GM18519 (cell line): ENCODE measurements around the gene LY86.
A peak's percentile ranks its signal among the peaks of the same experiment; 100 is the strongest.
"Not testable (repeated sequence)": the region's sequence is repeated elsewhere in the genome, so short reads cannot be mapped to it uniquely, and the experiment has no call there.

Experiments used
- ATAC-seq: cut with Tn5 transposase; IDR thresholded peaks from one replicate; pipeline ENCODE4 v1.9.1; 2021; ENCODE audit warnings: mild to moderate bottlenecking, moderate library complexity; ENCODE audit not compliant: unreplicated experiment, low FRiP score

LY86 gene

DNA sequence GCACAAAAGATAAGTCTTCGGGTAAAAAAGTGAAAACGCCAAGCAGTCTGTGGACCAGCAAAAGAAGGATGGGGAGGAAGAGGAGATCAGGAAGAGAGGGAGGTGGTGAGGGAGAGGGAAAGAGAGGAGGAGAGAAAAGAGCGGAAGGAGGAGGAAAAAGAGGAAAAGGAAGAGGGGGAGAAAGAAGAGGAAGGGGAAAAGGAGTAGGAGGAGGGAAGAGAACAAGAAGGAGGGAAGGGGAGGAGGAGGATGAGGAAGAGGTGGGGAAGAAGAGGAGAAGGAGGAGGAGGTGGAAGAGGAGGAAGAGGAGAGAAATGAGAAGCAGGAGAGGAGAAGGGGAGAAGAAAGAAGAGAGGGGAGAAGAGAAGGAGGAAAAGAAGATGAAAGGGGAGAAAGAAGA, 6.5 kb downstream of the LY86 start:
- no peak for ATAC-seq

DNA sequence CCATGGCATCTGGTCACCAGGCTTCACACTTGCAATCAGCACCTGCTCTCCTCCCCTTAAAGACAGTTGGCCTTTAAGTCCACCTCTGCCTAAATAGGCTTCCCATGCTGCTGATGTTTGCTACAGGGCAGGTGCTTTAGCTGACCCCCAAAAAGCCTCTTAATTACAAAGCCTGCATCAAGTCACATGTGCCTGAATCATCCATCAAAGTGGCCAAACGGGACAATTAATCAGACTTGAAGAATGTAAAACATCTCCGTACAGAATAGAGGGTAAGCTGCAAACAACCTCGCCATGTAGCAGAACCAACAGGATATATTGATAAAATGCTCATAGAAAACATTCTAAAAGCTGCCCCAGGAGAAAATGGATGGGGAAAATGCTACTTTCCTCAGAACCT, 7.4 kb downstream of the LY86 start:
- no peak for ATAC-seq

DNA sequence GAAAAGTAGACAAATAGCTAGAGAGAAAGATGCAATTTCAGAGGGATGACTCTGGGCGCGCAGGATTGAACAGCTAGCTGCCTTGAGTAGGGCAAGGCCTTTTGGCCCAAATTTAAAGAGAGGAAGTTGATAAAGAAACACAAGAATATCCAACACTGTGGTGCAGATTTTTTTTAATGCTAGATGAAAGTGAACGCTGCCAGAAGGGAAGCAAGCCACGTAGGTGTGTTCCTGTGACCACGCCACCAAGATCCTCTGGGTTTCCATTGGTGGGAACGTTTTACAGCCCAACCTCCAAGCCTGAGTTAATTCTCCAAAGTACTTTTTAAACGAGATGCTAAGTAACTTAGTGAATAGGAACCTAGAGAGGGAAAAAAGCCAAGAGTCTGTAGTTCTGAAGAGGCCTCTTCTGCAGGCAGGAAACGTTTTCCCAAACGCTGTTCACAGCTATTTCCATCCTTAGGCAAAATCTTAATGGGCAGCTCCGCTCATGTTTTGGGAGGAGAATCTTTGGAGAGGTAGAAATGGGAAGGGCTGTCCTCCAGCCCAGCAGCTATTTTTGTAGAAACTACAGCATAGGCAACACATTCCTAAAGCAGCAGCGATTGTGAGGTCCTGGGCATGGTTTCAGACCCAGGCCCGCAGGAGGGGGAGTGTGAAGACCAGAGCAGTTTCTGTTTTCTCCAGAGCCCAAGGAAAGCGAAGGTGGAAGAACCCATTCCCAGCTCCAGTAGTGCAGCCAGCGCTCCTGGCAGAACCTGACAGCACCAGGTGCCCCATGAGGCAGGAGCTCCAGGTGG, 8.2 kb downstream of the LY86 start:
- no peak for ATAC-seq

DNA sequence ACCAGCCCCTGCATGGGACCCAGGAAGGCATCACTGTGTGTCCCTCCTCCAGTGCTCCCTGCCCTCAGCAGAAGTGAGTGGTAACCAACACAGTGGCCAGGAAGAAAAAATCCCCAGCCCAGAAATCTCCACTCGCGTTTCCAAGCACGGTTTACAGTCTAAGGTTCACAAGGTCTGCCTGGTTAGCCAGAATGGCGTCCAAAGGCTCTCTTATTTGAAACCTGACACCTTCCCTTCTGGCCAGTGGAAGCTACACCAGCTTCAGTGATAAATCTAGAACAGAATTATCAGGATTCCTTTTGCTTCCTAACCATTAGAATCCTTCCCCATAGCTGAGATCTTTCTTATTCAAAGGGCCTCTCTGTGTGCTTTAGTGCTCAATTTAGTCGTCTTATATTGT, 9.2 kb downstream of the LY86 start:
- ATAC-seq = no peak

DNA sequence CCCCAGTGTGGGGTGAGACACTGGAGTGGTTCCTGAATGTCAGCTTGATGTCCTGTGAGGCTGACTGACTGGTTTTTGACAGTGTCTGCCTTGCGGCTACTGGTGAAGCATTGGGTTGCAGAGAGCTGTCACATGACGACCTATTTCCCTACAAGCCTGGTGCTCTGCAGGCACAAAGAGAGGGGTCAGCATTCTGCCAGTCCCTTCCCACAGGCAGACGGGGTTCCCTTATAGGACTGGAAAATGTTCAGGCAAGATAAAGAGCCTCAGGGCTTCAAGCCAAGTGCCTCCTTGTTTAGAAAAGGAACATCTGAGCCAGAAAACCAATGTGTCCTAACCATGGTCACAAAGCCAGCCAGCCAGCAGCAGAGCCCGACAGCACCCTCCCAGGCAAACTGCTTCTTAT, 11.0 kb downstream of the LY86 start:
- ATAC-seq = no peak

DNA sequence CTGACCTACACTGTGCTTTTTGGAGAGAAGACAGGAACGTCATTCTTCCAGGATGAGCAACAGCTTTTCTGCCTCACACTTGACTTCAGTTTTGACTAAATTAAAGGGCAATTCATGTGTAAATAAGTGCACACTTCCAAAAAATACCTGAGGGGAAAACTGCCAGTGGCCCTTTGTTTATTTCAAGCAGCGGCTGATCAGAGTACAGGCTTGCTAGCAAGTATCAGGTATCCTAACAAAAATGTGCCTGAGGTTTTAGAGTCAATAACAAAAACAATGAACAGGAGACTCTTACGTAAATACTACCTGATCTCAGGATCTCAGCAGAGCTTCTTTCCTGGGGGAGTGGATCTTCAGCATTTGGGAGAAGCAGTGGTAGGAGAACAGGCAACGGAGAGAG, 12.4 kb downstream of the LY86 start:
- no peak for ATAC-seq

DNA sequence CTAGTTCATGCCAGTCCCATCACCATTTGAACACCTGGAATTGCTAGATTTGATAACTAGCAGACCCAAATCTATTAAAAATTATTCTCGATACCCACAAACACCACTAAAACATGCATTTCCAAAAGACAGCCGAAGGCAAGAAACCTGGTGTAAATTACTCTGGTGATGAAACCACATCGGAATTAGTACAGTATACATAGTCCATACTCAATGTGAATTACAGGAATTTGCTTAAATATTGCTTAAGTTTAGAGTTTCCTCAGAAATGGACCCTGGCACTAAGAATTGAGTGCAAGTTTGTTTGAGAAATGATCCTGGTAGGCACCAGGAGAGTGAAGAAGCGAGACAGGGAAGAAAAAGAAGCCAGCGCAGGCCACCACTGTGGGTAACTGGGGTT, 13.7 kb downstream of the LY86 start:
- ATAC-seq = no peak

DNA sequence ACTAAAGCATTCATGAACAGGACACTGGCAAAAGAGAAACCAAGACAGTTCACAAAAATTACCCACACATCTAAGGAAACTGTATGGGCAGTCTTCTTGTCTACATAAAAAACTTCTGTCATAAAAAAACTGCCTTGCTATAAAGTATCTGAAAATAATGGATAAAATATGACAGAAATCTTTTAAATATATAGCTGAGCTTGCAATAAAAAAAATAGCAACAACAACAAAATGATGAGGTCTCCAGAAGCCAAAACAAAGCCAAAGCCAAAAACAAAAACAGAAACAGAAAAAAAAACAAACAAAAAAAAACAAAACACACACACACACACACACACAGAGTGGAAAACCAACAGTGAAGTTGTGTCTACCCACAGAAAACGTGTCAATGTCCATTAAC, 14.8 kb downstream of the LY86 start:
- no peak for ATAC-seq

DNA sequence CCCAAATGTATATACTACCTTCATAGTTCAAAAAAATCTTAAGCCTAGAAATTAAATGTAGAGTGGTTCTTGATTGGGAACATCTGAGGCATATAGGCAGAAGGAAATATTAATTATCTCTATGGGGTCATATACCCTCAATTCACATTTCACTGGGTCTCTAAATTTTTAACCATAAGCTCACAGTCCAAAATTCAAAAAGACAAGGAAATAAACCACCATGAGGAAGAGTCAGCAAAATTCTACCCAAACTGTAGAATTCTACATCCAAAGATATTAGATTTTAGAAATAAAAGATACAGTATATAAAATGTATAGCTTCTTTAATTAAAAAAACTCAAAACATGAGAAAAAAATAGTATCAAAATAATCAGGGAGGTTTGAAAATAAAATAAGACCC, 15.5 kb downstream of the LY86 start:
- no peak for ATAC-seq

DNA sequence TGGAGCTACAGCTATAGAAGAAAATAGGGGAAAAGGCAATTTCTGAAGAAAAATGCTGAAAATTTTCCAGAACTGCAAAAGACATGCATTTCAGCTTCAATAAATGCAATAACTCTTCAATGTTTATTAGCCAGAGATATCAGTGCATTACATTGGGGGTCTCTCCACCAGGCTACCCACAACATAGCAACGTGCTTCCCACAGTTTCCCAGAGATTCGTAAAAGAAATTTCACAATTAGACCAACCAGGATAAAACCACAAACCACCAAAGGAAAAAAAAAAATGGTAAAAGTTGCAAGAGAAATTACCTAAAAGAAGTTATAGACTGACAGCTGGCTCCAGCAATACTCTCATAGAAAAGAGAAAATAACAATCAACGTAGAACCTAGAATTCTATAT, 16.0 kb downstream of the LY86 start:
- no peak for ATAC-seq

DNA sequence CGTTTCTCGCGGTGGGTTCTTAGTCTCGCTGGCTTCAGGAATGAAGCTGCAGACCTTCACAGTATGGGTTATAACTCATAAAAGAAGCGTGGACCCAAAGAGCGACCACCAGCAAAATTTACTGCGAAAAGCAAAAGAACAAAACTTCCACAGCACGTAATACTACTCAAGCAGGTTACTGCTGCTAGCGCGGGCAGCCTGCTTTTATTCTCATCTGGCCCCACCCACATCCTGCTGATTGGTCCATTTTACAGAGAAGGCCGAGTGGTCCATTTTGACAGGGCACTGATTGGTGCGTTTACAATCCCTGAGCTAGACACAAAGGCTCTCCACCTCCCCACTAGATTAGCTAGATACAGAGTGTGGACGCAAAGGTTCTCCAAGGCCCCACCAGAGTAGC, 17.4 kb downstream of the LY86 start:
- ATAC-seq = no peak

DNA sequence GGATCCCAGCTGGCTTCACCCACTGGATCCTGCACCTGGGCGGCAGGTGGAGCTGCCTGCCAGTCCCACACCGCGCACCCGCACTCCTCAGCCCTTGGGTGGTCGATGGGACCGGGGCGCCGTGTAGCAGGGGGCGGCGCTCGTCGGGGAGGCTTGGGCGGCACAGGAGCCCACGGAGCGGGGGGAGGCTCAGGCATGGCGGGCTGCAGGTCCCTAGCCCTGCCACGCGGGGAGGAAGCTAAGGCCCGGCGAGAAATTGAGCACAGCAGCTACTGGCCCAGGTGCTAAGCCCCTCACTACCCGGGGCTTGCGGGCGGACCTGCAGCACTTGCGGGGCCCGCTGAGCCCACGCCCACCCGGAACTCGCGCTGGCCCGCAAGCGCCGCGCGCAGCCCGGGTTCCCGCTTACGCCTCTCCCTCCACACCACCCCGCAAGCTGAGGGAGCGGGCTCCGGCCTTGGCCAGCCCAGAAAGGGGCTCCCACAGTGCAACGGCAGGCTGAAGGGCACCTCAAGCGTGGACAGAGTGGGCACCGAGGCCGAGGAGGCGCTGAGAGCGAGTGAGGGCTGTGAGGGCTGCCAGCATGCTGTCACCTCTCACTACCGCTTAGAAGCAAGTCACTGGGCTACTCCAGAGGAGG, 18.0 kb downstream of the LY86 start:
- ATAC-seq = not testable (repeated sequence)

DNA sequence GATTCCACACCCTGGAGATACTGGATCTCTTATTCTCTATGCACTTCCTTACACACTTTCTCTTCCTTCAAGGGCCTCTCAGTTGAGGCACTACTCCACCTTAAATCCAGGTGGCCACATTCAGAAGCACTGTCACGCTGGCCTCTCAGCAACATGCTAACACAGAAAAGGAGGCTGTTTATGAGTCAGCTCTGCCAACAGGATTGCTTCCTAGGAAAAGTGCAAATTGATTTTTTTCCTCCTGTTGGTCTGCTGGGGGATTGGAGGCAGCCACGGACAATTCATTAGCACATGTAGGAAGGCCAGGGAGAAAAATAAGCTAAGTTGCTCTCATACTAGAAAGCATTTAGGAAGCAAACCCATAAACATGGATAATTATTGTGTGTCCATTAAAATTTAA, 20.9 kb downstream of the LY86 start:
- ATAC-seq = no peak

DNA sequence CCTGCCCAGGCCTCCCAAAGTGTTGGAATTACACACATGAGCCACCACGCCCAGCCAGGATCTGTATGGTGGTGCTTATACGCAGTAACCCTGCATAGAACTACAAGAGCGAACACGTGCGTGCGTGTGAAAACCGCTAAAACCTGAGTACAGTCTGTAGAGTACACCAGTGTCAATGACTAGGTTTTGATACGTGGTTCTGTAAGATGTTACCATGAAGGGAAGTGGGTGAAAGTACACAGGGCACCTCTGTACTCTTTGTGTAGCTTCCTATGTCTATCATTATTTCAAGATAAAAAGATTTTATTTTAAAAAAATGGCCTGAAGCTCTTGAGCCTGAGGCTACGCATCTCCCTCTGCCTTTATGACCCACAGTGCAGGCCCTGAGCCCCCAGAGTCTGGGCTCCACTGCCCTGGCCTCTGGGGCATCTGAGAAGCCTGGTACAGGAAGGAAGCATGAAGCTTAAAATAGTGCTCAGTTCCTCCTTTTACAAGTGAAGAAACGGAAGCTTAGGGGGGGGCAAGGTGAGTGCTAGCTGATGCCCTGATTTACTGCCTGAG, 21.6 kb downstream of the LY86 start:
- peak; percentile 72 for ATAC-seq

DNA sequence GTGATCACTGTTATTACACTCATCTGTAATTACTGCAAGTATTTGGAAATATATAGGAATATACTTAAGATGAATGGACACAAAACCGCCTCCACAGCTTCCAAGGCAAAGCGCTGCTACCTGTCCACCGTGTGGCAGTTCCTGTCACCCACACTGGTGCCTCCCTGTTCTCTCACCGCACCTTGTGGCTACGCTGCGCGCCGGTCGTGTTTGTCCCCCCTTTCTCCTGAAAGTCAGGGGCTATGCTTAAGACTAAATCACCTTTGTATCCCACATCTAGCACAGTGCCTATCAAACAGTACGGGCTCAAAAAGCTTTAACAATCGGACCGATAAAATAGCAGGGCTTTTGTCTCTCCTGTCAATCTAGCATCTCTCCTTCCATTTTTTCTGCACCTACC, 23.0 kb downstream of the LY86 start:
- ATAC-seq = no peak

DNA sequence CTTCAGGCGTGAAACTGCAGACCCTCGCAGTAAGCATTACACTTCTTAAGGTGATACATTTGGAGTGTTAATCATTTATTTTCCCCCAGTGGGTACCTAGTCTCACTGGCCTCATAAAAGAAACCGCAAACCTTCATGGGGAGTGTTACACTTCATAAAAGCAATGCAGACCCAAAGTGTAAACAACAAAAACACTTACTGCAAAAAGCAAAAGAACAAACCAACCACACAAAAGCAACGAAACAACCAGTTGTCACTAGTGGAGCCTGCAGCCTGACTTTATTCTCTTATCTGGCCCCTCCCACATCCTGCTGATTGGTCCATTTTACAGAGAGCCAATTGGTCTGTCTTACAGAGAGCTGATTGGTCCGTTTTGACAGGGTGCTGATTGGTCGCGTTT, 23.8 kb downstream of the LY86 start:
- ATAC-seq = no peak

DNA sequence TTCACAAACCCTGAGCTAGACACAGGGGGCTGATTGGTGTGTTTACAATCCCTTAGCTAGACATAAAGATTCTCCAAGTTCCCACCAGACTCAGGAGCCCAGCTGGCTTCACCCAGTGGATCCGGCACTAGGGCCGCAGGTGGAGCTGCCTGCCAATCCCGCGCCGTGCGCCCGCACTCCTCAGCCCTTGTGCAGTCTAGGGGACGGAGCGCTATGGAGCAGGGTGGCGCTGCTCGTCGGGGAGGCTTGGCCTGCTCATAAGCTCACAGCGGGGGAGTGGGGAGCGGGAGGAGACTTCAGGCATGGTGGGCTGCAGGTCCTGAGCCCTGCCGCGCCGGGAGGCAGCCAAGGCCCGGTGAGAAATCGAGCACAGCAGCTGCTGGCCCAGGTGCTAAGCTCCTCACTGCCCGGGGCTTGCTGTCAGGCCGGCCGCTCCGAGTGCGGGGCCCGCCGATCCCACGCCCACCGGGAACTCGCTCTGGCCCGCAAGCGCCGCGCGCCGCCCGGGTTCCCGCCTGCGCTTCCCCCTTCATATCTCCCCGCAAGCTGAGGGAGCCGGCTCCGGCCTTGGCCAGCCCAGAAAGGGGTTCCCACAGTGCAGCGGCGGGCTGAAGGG, 24.7 kb downstream of the LY86 start:
- not testable (repeated sequence) for ATAC-seq

DNA sequence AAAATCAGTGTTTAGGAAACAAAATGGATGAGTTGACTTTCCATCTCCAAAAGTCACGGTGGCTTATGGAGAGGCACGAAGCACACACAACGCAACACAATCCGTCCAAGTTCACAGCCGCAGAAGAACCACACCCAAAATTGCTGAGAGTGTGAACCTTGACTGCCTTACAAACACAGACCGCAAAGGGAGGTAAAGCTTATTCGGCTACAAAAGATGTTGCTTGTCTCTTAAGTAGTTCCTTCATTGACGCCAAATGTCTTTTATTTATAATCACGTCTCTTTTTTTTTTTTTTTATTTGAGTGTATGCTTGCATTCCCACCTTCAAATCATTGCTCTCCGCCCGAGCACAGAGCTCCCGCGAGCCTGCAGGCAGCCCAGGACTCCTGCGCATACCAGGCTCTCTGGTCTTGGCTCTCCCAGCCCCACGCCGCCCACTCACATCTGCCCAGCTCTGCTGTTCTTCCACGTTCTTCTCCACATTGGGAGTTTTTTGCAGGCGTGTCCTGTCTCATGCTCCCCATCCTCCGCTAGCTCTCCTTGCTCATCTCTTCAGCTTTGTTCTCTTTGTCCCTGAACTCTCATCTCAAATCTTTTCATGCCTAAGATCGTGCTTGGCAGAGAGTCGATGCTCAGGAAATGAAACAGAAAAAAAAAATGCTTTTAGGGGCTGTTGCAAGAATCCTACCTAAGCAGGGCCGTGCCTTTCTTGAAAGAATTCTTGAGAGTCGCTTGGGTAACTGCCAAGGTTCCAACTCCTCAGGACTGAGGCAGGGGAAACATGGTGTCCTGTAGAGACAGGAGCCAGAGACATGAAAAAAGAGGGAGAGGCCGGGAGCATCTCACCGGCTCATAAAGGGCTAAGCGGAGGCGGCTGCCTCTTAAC, 25.8 kb downstream of the LY86 start:
- ATAC-seq = no peak

DNA sequence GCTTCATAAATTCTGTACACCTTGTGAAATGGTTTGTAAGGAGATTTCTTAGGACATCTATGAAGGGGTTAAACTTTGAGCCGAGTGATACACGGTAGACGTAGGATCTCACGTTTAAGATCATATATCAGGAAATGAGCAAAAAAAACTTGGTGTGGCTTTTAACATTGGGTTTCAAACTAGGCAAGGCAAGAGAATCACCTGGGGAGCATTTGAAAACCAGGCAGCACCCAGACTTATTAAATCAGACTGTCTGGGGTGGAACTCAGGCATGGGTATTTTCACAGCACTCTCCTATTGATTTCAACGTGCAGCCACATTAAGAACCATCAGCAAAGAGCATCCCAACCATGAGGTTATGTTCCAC, 26.4 kb downstream of the LY86 start:
- no peak for ATAC-seq

DNA sequence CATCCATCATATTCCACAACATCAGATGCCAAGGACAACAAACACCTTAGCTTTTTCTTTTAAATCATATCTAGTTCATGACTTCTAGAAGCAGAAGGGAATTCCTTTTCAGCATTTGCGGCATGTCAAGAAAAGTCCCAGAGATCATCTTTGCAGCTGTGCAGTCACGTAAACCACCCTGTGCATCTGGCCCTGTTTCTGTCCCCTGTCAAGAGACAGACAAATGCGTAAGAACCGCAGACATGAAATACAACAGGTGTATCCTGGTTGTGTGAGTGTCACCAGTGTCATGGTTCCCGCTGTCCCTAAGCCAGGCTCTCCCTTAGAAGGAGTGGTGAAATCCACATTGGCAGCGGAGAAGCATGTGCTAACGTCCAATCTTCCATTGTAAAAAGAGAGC, 28.1 kb downstream of the LY86 start:
- no peak for ATAC-seq
